ENCODE results near the gene TENM4.

DNA sequence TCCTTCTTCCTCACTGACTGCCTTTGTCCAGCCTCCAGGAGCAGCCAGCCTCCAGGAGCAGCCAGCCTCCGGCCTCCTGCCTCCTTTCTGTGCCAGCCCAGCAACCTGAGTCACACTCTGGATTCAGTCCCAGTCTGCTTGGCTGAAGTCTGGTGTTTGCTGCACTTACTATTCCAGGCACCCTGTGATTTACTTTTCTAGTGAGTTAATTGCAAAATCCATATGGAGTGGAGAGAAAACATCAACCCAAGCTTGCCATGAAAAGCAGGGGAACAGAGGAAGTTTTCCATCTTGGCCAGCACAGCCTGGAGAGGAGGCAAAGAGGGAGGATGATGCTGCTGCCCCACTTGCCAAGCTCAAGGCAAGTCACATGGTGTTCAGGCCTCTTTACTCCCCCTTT, 400.5 kb downstream of the TENM4 start:
- no peak for TF ChIP-seq POLR2AphosphoS5 (IDR thresholded peaks at IDR 0.05; ENCODE audit: low read depth, low read length)
- TF ChIP-seq, protein P1, sequence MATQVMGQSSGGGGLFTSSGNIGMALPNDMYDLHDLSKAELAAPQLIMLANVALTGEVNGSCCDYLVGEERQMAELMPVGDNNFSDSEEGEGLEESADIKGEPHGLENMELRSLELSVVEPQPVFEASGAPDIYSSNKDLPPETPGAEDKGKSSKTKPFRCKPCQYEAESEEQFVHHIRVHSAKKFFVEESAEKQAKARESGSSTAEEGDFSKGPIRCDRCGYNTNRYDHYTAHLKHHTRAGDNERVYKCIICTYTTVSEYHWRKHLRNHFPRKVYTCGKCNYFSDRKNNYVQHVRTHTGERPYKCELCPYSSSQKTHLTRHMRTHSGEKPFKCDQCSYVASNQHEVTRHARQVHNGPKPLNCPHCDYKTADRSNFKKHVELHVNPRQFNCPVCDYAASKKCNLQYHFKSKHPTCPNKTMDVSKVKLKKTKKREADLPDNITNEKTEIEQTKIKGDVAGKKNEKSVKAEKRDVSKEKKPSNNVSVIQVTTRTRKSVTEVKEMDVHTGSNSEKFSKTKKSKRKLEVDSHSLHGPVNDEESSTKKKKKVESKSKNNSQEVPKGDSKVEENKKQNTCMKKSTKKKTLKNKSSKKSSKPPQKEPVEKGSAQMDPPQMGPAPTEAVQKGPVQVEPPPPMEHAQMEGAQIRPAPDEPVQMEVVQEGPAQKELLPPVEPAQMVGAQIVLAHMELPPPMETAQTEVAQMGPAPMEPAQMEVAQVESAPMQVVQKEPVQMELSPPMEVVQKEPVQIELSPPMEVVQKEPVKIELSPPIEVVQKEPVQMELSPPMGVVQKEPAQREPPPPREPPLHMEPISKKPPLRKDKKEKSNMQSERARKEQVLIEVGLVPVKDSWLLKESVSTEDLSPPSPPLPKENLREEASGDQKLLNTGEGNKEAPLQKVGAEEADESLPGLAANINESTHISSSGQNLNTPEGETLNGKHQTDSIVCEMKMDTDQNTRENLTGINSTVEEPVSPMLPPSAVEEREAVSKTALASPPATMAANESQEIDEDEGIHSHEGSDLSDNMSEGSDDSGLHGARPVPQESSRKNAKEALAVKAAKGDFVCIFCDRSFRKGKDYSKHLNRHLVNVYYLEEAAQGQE (IDR thresholded peaks at IDR 0.05; ENCODE audit: insufficient read depth in 1 of 2, low read depth in 2 of 2, low read length in 2 of 2) = no peak
